B cell (primary cell): ENCODE measurements around the gene DPCD. TPM values are rescaled to one million over a fixed set of nuclear protein-coding genes. Genes with fewer than 3 reads are reported as not detected.

Experiments used
- ATAC-seq: fragments of 200-7000 bp; cut with Tn5 transposase; one replicate; pipeline ENCODE4 v1.10.0; 2021; ENCODE audit warnings: low read depth, mild to moderate bottlenecking, moderate number of reproducible peaks, moderate library complexity
- CTCF ChIA-PET: fragments of 350-600 bp; sonication (Branson Sonifier 250); formaldehyde crosslinking; loops from one replicate; lab custom pipeline; 2021; ENCODE audit warnings: antibody characterized with exemption, inconsistent platforms; lab: Charles Lee
- POLR2A ChIA-PET: fragments of 350-600 bp; sonication (Branson Sonifier 250); formaldehyde crosslinking; loops from one replicate; lab custom pipeline; 2021; ENCODE audit warnings: antibody characterized with exemption; lab: Charles Lee
- DNase-seq: peaks from one replicate; pipeline ENCODE4 v3.0.0; 2013
- H2AFZ ChIP-seq: 2 replicates; pipeline ENCODE4 v1.6.1; 2012; ENCODE audit warnings: mild to moderate bottlenecking, low read depth, low read length; ENCODE audit not compliant: insufficient read depth, poor library complexity, severe bottlenecking
- H3K27ac ChIP-seq, 2 donors: 1 replicate in 1 of 2; 2 replicates in 1 of 2; pipeline ENCODE4 v1.5.1; 2012 to 2013; ENCODE audit warnings: low read length in 2 of 2, mild to moderate bottlenecking in 2 of 2, moderate library complexity in 1 of 2
- H3K27me3 ChIP-seq, 4 experiments: fragments of 200-600 bp in 1 of 4; sonication (generic) in 1 of 4; replicated peaks in 1 of 4; 1 replicate in 2 of 4; 2 replicates in 2 of 4; pipeline versions ENCODE4 v1.6.1 to v1.7.0; 2013 to 2016; ENCODE audit warnings: low read length in 3 of 4, mild to moderate bottlenecking in 2 of 4, mixed read lengths in 1 of 4, moderate library complexity in 1 of 4; ENCODE audit not compliant: insufficient read depth in 4 of 4, control insufficient read depth in 3 of 4; ENCODE audit errors: control extremely low read depth in 1 of 4
- H3K36me3 ChIP-seq, 2 experiments: replicated peaks in 1 of 2; 1 replicate in 1 of 2; 2 replicates in 1 of 2; pipeline versions ENCODE4 v1.6.1 to v1.7.1; 2013; ENCODE audit warnings: low read length in 1 of 2; ENCODE audit not compliant: insufficient read depth in 2 of 2, control insufficient read depth in 1 of 2; ENCODE audit errors: control extremely low read depth in 1 of 2, extremely low read depth in 1 of 2
- H3K4me1 ChIP-seq, 2 donors: fragments of 200-600 bp in 1 of 2; sonication (generic) in 1 of 2; 1 replicate in 1 of 2; 2 replicates in 1 of 2; pipeline versions ENCODE4 v1.5.1 to v1.6.1; 2013 to 2017; ENCODE audit warnings: low read length in 2 of 2; ENCODE audit not compliant: control insufficient read depth in 2 of 2, insufficient read depth in 2 of 2
- H3K4me2 ChIP-seq: replicated peaks from 2 replicates; pipeline ENCODE3; 2012; ENCODE audit warnings: mild to moderate bottlenecking, low read depth, low read length; ENCODE audit not compliant: poor library complexity, severe bottlenecking
- H3K4me3 ChIP-seq, 5 experiments: fragments of 200-600 bp in 1 of 5; sonication (generic) in 1 of 5; 1 replicate in 3 of 5; 2 replicates in 2 of 5; pipeline versions ENCODE4 v1.5.1 to v1.7.0; 2011 to 2016; ENCODE audit warnings: low read length in 4 of 5, mild to moderate bottlenecking in 4 of 5, low read depth in 2 of 5, control low read depth in 1 of 5, moderate library complexity in 1 of 5; ENCODE audit not compliant: insufficient read depth in 1 of 5; ENCODE audit errors: control extremely low read depth in 1 of 5, extremely low read depth in 1 of 5
- H3K79me2 ChIP-seq: fragments of 200-600 bp; sonication (generic); one replicate; pipeline ENCODE4 v1.6.0; 2016; ENCODE audit warnings: low read length; ENCODE audit not compliant: control insufficient read depth, insufficient read depth
- H3K9ac ChIP-seq: fragments of 200-600 bp; sonication (generic); 2 replicates; pipeline ENCODE4 v1.6.1; 2017; ENCODE audit warnings: mild to moderate bottlenecking, low read length, moderate library complexity
- H3K9me3 ChIP-seq, 3 donors: one replicate each; pipeline versions ENCODE4 v1.6.1 to v1.7.1; 2013; ENCODE audit warnings: low read length in 2 of 3; ENCODE audit not compliant: control insufficient read depth in 2 of 3, insufficient read depth in 1 of 3; ENCODE audit errors: control extremely low read depth in 1 of 3
- H4K20me1 ChIP-seq: 2 replicates; pipeline ENCODE4 v1.6.0; 2012; ENCODE audit warnings: mild to moderate bottlenecking, low read length; ENCODE audit not compliant: insufficient read depth, control insufficient read depth, poor library complexity, severe bottlenecking
- H3K27ac Mint-ChIP-seq: one replicate; pipeline ENCODE4 v1.8.0; 2021; ENCODE audit warnings: mixed read lengths
- H3K27me3 Mint-ChIP-seq: one replicate; pipeline ENCODE4 v1.8.0; 2021; ENCODE audit warnings: mixed read lengths
- H3K4me1 Mint-ChIP-seq: one replicate; pipeline ENCODE4 v1.8.0; 2021; ENCODE audit warnings: mixed read lengths
- H3K4me3 Mint-ChIP-seq: one replicate; pipeline ENCODE4 v1.8.0; 2021; ENCODE audit warnings: mixed read lengths
- H3K9me3 Mint-ChIP-seq: one replicate; pipeline ENCODE4 v1.8.0; 2022; ENCODE audit warnings: mixed read lengths; ENCODE audit not compliant: insufficient read depth
- CTCF ChIP-seq: fragments of 200-600 bp; IDR thresholded peaks from one replicate; pipeline ENCODE4 v1.8.0; 2022; ENCODE audit warnings: antibody characterized with exemption, mild to moderate bottlenecking
- EZH2 ChIP-seq: IDR thresholded peaks from 2 replicates; pipeline ENCODE4 v1.6.1; 2012; ENCODE audit warnings: borderline replicate concordance, low read depth, mild to moderate bottlenecking, moderate library complexity, low read length; ENCODE audit not compliant: insufficient read depth, poor library complexity, severe bottlenecking
- WGBS: methylation state at CpG from one replicate; pipeline ENCODE4 v1.1.5; 2013; ENCODE audit warnings: missing lambda C conversion rate; ENCODE audit not compliant: insufficient coverage; 5-methylcytosine and 5-hydroxymethylcytosine counted together
- intact Hi-C: fragments of 100-400 bp; cut with micrococcal nuclease; formaldehyde crosslinking; loops from one replicate; pipeline ENCODE4 v1.10.0; 2022
- polyA plus RNA-seq: library from polyadenylated mRNA; depleted of rRNA; stranded (reverse); fragments of >200 nt; gene quantifications from 2 replicates; pipeline ENCODE4 v1.2.3, GENCODE V29; 2012
- total RNA-seq, 2 donors: library from RNA; stranded (reverse); fragments of 120-200 nt in 1 of 2; gene quantifications; 1 replicate in 1 of 2; 2 replicates in 1 of 2; pipeline versions ENCODE4 v1.2.3 to v1.2.4, GENCODE V29; 2013 to 2022

DPCD gene
- total and polyA plus RNA-seq, 2 donors (not counting 1 experiment from before 2014, with no cell fraction given) = 0.88 to 2.2 TPM

GRCh38 chr10:101559596-101560297 lies 28.4 kb upstream of the DPCD start:
- DNase-seq (no peak), ATAC-seq (no peak)
- Histone ChIP-seq H4K20me1 (no peaks in the 10 kb centered on the region), H3K9me3 (no peaks in the 10 kb centered on the region), H2AFZ (no peak overlapping the region), H3K36me3 (peaks cover 0 to 3% of the 10 kb centered on the region in 2 experiments), H3K4me1 (no peaks in the 10 kb centered on the region), H3K79me2 (no peaks in the 10 kb centered on the region), H3K4me3 (no peak overlapping the region), H3K9ac (no peak overlapping the region), H3K4me2 (no peak overlapping the region), H3K27ac (no peak overlapping the region), H3K27me3 (peaks cover 0 to 3% (median under 1%) of the 10 kb centered on the region in 4 experiments)
- Mint-ChIP-seq H3K9me3 (no peaks in the 10 kb centered on the region), H3K27me3 (peaks cover 18% of the 10 kb centered on the region), H3K4me1 (peaks cover 2% of the 10 kb centered on the region), H3K27ac (no peak overlapping the region), H3K4me3 (no peak overlapping the region)
- CTCF ChIA-PET = no interaction called here
- no peak for TF ChIP-seq EZH2
- no peak for TF ChIP-seq CTCF
- 92% methylated on average over 11 of the region's 12 CpGs for WGBS
- intact Hi-C loops = no loop called here
- POLR2A ChIA-PET = no interaction called here

- no peak overlapping the region for H3K4me3 Mint-ChIP-seq
- H3K4me2 ChIP-seq = no peak overlapping the region
- DNase-seq = no peak
- H3K9ac ChIP-seq = no peak overlapping the region
- TF ChIP-seq CTCF (no peak), EZH2 (no peak)
- no peak overlapping the region for H2AFZ ChIP-seq
- POLR2A ChIA-PET = no interaction called here
- no peaks in the 10 kb centered on the region for H4K20me1 ChIP-seq
- H3K9me3 ChIP-seq = no peaks in the 10 kb centered on the region
- H3K36me3 ChIP-seq = peaks cover 0 to 3% of the 10 kb centered on the region in 2 experiments
- no peaks in the 10 kb centered on the region for H3K79me2 ChIP-seq
- CTCF ChIA-PET = interaction anchor here (1.7 kb wide), 1 partner anchor 11 kb away, joined by 7 read pairs; no protein-coding TSS in a partner anchor
- H3K27ac Mint-ChIP-seq = no peak overlapping the region
- no peaks in the 10 kb centered on the region for H3K9me3 Mint-ChIP-seq
- H3K27ac ChIP-seq = no peak overlapping the region
- peaks cover 25% of the 10 kb centered on the region for H3K27me3 Mint-ChIP-seq
- no peak for ATAC-seq
- H3K4me3 ChIP-seq = no peak overlapping the region
- 73% methylated on average over 2 of the region's 2 CpGs for WGBS
- intact Hi-C loops = no loop called here
- peaks cover 2% of the 10 kb centered on the region for H3K4me1 Mint-ChIP-seq
- peaks cover 0 to 8% (median 3%) of the 10 kb centered on the region in 4 experiments for H3K27me3 ChIP-seq
- no peaks in the 10 kb centered on the region for H3K4me1 ChIP-seq
Observed at GRCh38 chr10:101560298-101561067, 27.6 kb upstream of the DPCD start.
